ENCODE data around the gene LSM14A. TPM values are rescaled to one million over a fixed set of nuclear protein-coding genes. Genes with fewer than 3 reads are reported as not detected.

LSM14A gene
- polyA plus RNA-seq, 4 donors: 53.0 to 106 (median 73.0) TPM

DNA sequence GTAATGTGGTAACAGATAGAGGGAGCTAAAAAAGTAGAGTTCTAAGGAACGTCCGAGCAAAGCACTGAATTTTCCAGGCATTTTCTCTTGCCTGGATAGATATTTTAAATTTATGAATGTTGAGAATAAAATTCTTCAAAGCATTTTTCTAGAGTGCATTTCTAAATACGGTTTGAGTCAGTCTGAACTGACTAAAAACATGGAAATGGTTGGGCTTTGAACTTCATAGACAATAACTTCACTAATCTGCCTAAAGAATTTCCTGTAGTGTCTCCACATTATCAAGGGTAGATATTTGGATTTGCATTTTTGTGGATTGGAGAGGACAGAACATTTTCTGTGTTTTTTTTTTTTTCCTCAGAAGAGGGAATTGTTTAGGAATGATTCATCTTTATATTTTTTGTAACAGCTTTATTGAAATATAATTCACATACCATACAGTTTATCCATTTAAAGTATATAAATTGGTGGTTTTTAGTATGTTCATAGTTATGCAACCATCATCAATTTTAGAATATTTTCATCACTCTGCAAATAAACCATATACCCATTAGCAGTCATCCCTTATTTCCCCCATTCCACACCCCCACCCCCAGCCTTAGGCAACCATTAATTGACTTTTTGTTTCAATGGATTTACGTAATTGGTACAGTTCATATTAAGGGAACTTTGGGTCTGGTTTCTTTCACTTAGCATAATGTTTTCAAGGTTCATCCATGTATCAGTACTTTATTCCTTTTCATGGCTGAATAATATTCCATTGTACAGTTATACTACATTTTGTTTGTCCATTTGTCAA lies 102.7 kb downstream of the LSM14A start:
- Histone ChIP-seq H3K9me3 (ENCODE audit: control insufficient read depth in 2 of 2, insufficient read depth in 1 of 2, low read depth in 1 of 2, low read length in 1 of 2) (no peaks in the 10 kb centered on the region), H3K27ac (ENCODE audit: low read depth in 1 of 3, low read length in 2 of 3) (peak overlapping the region in 2 of 3 donors; percentile 32 to 33), H3K4me3 (ENCODE audit: low read depth in 1 of 3, low read length in 3 of 3) (no peak overlapping the region), H3K4me1 (ENCODE audit: control insufficient read depth in 3 of 3, insufficient read depth in 2 of 3, low read depth in 1 of 3, low read length in 2 of 3) (peaks cover 0 to 8% (median 7%) of the 10 kb centered on the region in 3 donors), H3K36me3 (ENCODE audit: control insufficient read depth in 3 of 3, insufficient read depth in 2 of 3, low read depth in 1 of 3, low read length in 3 of 3) (peaks cover 0 to 8% (median 0%) of the 10 kb centered on the region in 3 donors), H3K27me3 (ENCODE audit: control insufficient read depth in 3 of 3, insufficient read depth in 3 of 3, low read length in 3 of 3) (no peaks in the 10 kb centered on the region)
- DNase-seq (no peak), FAIRE-seq (no peak)
- 52 to 81% (median 79%) methylated on average over 4 of the region's 4 CpGs for WGBS, 3 donors

DNA sequence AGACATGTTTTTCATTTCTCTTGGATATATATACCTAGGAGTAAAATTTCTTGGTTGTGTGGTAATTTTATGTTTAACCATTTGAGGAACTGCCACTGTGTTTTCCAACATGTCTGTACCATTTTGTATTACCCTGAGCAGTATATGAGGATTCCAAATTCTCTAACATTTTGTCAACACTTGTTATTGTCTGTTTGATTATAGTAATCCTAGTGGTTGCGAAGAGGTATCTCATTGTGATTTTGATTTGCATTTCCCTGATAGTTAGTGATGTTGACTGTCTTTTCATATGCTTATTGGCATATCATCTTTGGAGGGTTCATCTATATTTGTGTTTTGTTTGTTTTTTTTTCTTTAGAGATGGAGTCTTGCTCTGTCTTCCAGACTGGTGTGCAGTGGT lies 103.4 kb downstream of the LSM14A start:
- no peak for FAIRE-seq
- Histone ChIP-seq H3K4me1 (ENCODE audit: control insufficient read depth in 3 of 3, insufficient read depth in 2 of 3, low read depth in 1 of 3, low read length in 2 of 3) (peaks cover 0 to 4% (median 1%) of the 10 kb centered on the region in 3 donors), H3K4me3 (ENCODE audit: low read depth in 1 of 3, low read length in 3 of 3) (no peak overlapping the region), H3K36me3 (ENCODE audit: control insufficient read depth in 3 of 3, insufficient read depth in 2 of 3, low read depth in 1 of 3, low read length in 3 of 3) (peaks cover 0 to 8% (median 0%) of the 10 kb centered on the region in 3 donors), H3K27ac (ENCODE audit: low read depth in 1 of 3, low read length in 2 of 3) (no peak overlapping the region), H3K9me3 (ENCODE audit: control insufficient read depth in 2 of 2, insufficient read depth in 1 of 2, low read depth in 1 of 2, low read length in 1 of 2) (no peaks in the 10 kb centered on the region), H3K27me3 (ENCODE audit: control insufficient read depth in 3 of 3, insufficient read depth in 3 of 3, low read length in 3 of 3) (no peaks in the 10 kb centered on the region)
- 96 to 99% (median 97%) methylated on average over 1 of the region's 1 CpG for WGBS, 3 donors
- DNase-seq: no peak

DNA sequence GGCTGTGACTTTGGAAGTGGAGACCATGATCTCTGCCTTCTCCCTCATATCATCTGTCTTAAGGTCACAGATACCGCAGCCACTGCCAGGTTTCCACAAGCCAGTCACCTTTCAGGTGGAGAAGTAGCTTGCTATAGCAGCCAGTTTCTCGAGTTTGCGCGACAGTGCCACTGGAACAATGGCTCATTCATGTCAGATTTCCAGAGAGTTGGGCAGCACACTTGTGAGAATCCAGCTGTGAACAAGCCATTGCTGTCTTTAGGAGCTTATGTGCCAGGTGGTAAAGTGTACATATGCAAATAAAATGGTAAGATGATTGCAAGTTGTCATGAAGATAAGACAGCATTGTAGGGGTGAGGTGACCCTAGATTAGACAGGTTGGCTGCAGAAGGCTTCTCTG lies 104.3 kb downstream of the LSM14A start:
- peaks cover 0 to 4% (median 0%) of the 10 kb centered on the region in 3 donors for H3K4me1 ChIP-seq (ENCODE audit: control insufficient read depth in 3 of 3, insufficient read depth in 2 of 3, low read depth in 1 of 3, low read length in 2 of 3)
- peaks cover 0 to 9% (median 0%) of the 10 kb centered on the region in 3 donors for H3K36me3 ChIP-seq (ENCODE audit: control insufficient read depth in 3 of 3, insufficient read depth in 2 of 3, low read depth in 1 of 3, low read length in 3 of 3)
- WGBS, 3 donors: 25 to 63% (median 27%) methylated on average over 4 of the region's 4 CpGs
- no peak overlapping the region for H3K27ac ChIP-seq (ENCODE audit: low read depth in 1 of 3, low read length in 2 of 3)
- DNase-seq (peak; percentile 37 to 40), FAIRE-seq (no peak)
- H3K4me3 ChIP-seq (ENCODE audit: low read depth in 1 of 3, low read length in 3 of 3): no peak overlapping the region
- no peaks in the 10 kb centered on the region for H3K27me3 ChIP-seq (ENCODE audit: control insufficient read depth in 3 of 3, insufficient read depth in 3 of 3, low read length in 3 of 3)
- no peaks in the 10 kb centered on the region for H3K9me3 ChIP-seq (ENCODE audit: control insufficient read depth in 2 of 2, insufficient read depth in 1 of 2, low read depth in 1 of 2, low read length in 1 of 2)

DNA sequence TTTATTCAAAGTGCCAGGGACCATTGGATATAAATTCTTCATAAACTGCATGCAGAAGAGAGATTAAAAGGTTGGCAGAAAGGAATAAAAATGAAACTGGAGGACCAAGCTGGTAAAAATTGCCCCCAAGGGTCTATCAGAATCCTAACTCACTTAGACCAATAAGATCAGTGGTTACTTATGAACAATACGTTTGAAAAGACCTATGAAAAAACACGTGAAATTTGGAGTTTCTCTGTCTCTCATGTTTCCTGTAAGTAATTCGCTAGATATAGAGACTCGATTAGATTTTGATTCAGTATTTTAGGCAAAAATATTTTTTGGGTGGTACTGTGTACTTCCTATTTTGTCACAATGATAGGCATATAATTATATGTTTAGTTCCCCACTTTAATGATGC lies 104.9 kb downstream of the LSM14A start:
- Histone ChIP-seq H3K36me3 (ENCODE audit: control insufficient read depth in 3 of 3, insufficient read depth in 2 of 3, low read depth in 1 of 3, low read length in 3 of 3) (peaks cover 0 to 8% (median 0%) of the 10 kb centered on the region in 3 donors), H3K27ac (ENCODE audit: low read depth in 1 of 3, low read length in 2 of 3) (no peak overlapping the region), H3K27me3 (ENCODE audit: control insufficient read depth in 3 of 3, insufficient read depth in 3 of 3, low read length in 3 of 3) (no peaks in the 10 kb centered on the region), H3K9me3 (ENCODE audit: control insufficient read depth in 2 of 2, insufficient read depth in 1 of 2, low read depth in 1 of 2, low read length in 1 of 2) (no peaks in the 10 kb centered on the region), H3K4me3 (ENCODE audit: low read depth in 1 of 3, low read length in 3 of 3) (no peak overlapping the region), H3K4me1 (ENCODE audit: control insufficient read depth in 3 of 3, insufficient read depth in 2 of 3, low read depth in 1 of 3, low read length in 2 of 3) (peaks cover 0 to 4% (median 0%) of the 10 kb centered on the region in 3 donors)
- FAIRE-seq (no peak), DNase-seq (no peak)
- WGBS, 3 donors: 70 to 74% (median 71%) methylated on average over 4 of the region's 4 CpGs

DNA sequence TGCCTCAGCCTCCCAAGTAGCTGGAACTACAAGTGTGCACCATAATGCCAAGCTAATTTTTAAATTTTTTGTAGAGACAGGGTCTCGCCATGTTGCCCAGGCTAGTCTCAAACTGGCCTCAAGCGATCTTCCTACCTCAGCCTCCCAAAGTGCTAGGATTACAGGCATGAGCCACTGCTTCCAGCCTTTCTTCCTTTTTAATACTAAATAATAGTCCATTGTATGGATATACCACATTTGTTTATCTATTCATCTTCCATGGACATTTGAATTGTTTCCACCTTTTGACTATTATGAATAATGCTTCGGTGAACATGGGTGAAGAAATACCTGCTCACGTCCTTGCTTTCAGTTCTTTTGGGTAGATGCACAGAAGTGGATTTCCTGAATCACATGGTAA lies 106.5 kb downstream of the LSM14A start:
- no peak for DNase-seq
- Histone ChIP-seq H3K4me1 (ENCODE audit: control insufficient read depth in 3 of 3, insufficient read depth in 2 of 3, low read depth in 1 of 3, low read length in 2 of 3) (peaks cover 0 to 4% (median 0%) of the 10 kb centered on the region in 3 donors), H3K9me3 (ENCODE audit: control insufficient read depth in 2 of 2, insufficient read depth in 1 of 2, low read depth in 1 of 2, low read length in 1 of 2) (no peaks in the 10 kb centered on the region), H3K27me3 (ENCODE audit: control insufficient read depth in 3 of 3, insufficient read depth in 3 of 3, low read length in 3 of 3) (no peaks in the 10 kb centered on the region), H3K4me3 (ENCODE audit: low read depth in 1 of 3, low read length in 3 of 3) (no peak overlapping the region), H3K27ac (ENCODE audit: low read depth in 1 of 3, low read length in 2 of 3) (no peak overlapping the region), H3K36me3 (ENCODE audit: control insufficient read depth in 3 of 3, insufficient read depth in 2 of 3, low read depth in 1 of 3, low read length in 3 of 3) (peaks cover 0 to 5% (median 0%) of the 10 kb centered on the region in 3 donors)
- no peak for FAIRE-seq
- 92 to 94% (median 93%) methylated on average over 4 of the region's 4 CpGs for WGBS, 3 donors

Other genes with a start within 250 kb of the LSM14A start
- 10 to 100 TPM in 2 of 4 donors, 1 to 10 TPM in 2; 2.7 to 20.4 (median 6.9) TPM for gene GARRE1, start 82.0 kb downstream of the LSM14A start, polyA plus RNA-seq
- gene GPI, start 192.7 kb downstream of the LSM14A start, polyA plus RNA-seq: 100 to 1,000 TPM in 3 of 4 donors, 10 to 100 TPM in 1; 98.6 to 199 (median 125) TPM
- 10 to 100 TPM in 1 of 4 donors, 1 to 10 TPM in 3; 3.1 to 12.0 (median 6.8) TPM for gene PDCD2L, start 231.9 kb downstream of the LSM14A start, polyA plus RNA-seq